Omental fat pad (tissue), 4 donors: ENCODE measurements around the gene F8. TPM values are rescaled to one million over a fixed set of nuclear protein-coding genes. Genes with fewer than 3 reads are reported as not detected.
"Not testable (repeated sequence)": the region's sequence is repeated elsewhere in the genome, so short reads cannot be mapped to it uniquely, and the experiment has no call there.

Experiments used
- ATAC-seq: fragments of 150-250 bp; one replicate; pipeline ENCODE4 v1.9.1; 2016; ENCODE audit warnings: mild to moderate bottlenecking, moderate library complexity; ENCODE audit not compliant: low FRiP score
- DNase-seq: peaks from one replicate; pipeline ENCODE4 v3.0.0-alpha.2; 2019; ENCODE audit warnings: low spot score
- CTCF ChIP-seq, 3 donors: fragments of 450-650 bp; IDR thresholded peaks; one replicate each; pipeline ENCODE4 v1.5.1; 2016 to 2017; ENCODE audit warnings: antibody characterized with exemption in 3 of 3, mild to moderate bottlenecking in 3 of 3, moderate library complexity in 2 of 3
- total RNA-seq, 4 donors: library from RNA; depleted of rRNA; stranded (reverse); fragments of >200 nt; gene quantifications; one replicate each; pipeline ENCODE4 v1.1.0, GENCODE V29; 2016

Gene F8
- total RNA-seq, 4 donors from 2014 or later: 18.2 to 184 (median 26.2) TPM

DNA sequence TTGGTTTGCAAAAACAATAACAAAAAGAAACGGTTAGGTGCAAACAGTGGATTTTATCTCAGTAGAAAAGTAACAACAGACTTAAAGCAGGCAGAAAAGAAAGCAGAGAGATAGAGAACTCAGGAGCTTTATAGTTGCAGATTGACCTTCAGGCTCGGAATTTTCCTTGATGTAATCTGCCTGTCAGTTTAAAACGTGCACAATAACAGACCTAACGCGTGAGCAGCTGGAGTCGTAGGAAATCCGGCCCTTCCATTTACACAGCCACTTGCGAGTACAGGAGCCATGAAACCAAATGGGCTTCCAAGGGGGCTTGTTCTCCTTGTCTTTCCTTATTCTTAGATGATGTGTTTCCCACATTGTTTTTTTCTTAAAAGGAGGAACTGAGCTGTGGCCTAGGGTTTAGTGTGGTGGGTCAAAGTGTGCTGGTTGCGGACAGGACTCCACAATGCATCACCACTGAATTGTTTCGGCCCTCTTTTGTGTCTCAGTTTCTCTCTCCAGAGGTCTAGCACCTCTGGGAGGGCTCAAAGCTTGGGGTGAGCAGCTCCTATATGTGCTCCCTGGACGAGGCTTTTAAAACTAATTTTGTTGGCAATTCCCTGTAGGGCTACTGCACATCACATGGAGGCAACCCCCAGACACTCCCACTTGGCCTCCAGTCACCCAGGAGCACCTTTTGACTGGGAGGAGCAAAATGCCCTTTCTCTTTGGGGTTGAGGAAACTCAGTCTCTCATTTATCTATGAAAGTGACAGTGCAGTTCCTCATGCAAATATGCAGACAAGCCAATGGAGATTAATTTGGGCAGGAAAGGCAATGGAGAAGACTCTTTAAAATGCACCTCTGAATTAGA, 203.4 kb downstream of the F8 start:
- ATAC-seq (no peak), DNase-seq (no peak)
- TF ChIP-seq CTCF (IDR thresholded peaks at IDR 0.05): no peak

GRCh38 chrX:154817048-154817618, 205.4 kb downstream of the F8 start:
- ATAC-seq, DNase-seq: not testable (repeated sequence)

GRCh38 chrX:154816326-154816898, 206.1 kb downstream of the F8 start:
- ATAC-seq: not testable (repeated sequence)

DNA sequence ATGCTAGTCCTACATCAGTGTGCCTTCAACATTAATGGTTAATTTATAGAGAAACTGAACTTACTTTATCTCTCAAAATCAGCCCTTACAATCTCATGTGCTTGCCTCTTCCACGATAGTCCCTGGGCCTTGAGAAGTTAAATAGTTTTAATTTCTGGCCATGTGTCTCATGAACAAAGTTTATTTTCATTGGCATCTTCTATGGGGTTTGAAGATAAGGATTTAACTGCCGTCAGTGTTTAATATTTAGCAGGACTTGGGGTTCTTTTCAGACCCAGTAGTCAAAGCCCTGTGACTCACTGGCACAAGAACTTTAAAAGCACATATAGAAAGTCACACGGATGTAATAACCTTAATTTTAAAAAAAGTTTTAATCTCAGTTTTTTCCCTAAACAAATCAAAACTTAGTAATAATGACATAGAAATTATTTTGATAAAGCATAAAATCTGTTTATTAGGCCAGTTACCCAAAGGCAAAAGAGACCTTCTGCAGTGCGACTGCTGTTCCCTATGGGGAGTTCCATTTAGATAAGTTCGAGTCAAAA, 207.2 kb downstream of the F8 start:
- ATAC-seq (no peak), DNase-seq (no peak)
- no peak for TF ChIP-seq CTCF (IDR thresholded peaks at IDR 0.05)

More at GRCh38 chrX:154816326-154816898, 206.1 kb downstream of the F8 start:
- not testable (repeated sequence) for DNase-seq

- no peak for ATAC-seq
- TF ChIP-seq CTCF (IDR thresholded peaks at IDR 0.05): no peak
- DNase-seq: no peak
Observed at GRCh38 chrX:154813801-154814200, 208.7 kb downstream of the F8 start.

- no peak for TF ChIP-seq CTCF (IDR thresholded peaks at IDR 0.05)
- DNase-seq (no peak), ATAC-seq (no peak)
Observed at GRCh38 chrX:154812341-154813101, 210.0 kb downstream of the F8 start.

DNA sequence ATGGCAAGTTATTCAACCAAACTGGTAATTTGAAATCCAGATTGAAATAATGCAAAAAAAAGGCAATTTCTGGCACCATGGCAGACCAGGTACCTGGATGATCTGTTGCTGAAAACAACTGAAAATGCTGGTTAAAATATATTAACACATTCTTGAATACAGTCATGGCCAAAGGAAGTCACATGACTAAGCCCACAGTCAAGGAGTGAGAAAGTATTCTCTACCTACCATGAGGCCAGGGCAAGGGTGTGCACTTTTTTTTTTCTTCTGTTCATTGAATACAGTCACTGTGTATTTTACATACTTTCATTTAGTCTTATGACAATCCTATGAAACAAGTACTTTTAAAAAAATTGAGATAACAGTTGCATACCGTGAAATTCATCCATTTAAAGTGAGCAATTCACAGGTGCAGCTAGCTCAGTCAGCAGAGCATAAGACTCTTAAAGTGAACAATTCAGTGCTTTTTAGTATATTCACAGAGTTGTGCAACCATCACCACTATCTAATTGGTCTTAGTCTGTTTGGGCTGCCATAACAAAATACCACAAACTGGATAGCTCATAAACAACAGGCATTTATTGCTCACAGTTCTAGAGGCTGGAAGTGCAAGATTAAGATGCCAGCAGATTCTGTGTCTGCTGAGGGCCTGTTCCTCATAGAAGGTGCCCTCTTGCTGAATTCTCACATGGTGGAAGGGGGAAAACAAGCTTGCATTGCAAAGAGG, 212.4 kb downstream of the F8 start:
- no peak for ATAC-seq

More for the DNA sequence above, 212.4 kb downstream of the F8 start:
- DNase-seq: no peak
- no peak for TF ChIP-seq CTCF (IDR thresholded peaks at IDR 0.05)
